GM19328 (cell line): ENCODE data around the gene UBE2R2.
"Not testable (repeated sequence)": the region's sequence is repeated elsewhere in the genome, so short reads cannot be mapped to it uniquely, and the experiment has no call there.

Source experiments
- ATAC-seq: cut with Tn5 transposase; IDR thresholded peaks from one replicate; pipeline ENCODE4 v1.9.1; 2021; ENCODE audit warnings: mild to moderate bottlenecking, moderate library complexity; ENCODE audit not compliant: unreplicated experiment

The UBE2R2 gene

GRCh38 chr9:33798545-33798944 is 18.4 kb upstream of the UBE2R2 start:
- ATAC-seq = no peak

GRCh38 chr9:33799928-33800704 is 16.8 kb upstream of the UBE2R2 start:
- ATAC-seq = no peak

- ATAC-seq = no peak
These were observed 16.1 kb upstream of the UBE2R2 start for GRCh38 chr9:33800886-33801285.

- not testable (repeated sequence) for ATAC-seq
These were observed 14.9 kb upstream of the UBE2R2 start for GRCh38 chr9:33801943-33802500.

- not testable (repeated sequence) for ATAC-seq
These were observed 12.8 kb upstream of the UBE2R2 start for GRCh38 chr9:33804196-33804595.

GRCh38 chr9:33807156-33807555 is 9.8 kb upstream of the UBE2R2 start:
- not testable (repeated sequence) for ATAC-seq

- ATAC-seq = not testable (repeated sequence)
These were observed 8.0 kb upstream of the UBE2R2 start for GRCh38 chr9:33808979-33809322.

GRCh38 chr9:33809506-33809905 is 7.5 kb upstream of the UBE2R2 start:
- no peak for ATAC-seq

- no peak for ATAC-seq
These were observed 3.0 kb upstream of the UBE2R2 start for GRCh38 chr9:33813712-33814641.

GRCh38 chr9:33815781-33816180 is 1.2 kb upstream of the UBE2R2 start:
- ATAC-seq = no peak

GRCh38 chr9:33817327-33818166 is 587 bp downstream of the UBE2R2 start:
- peak; percentile 15 for ATAC-seq

- ATAC-seq = no peak
These were observed 1.3 kb downstream of the UBE2R2 start for GRCh38 chr9:33818167-33818846.

- no peak for ATAC-seq
These were observed 2.0 kb downstream of the UBE2R2 start for GRCh38 chr9:33818847-33819500.

GRCh38 chr9:33820231-33820745 is 3.3 kb downstream of the UBE2R2 start:
- ATAC-seq = no peak

- no peak for ATAC-seq
These were observed 6.8 kb downstream of the UBE2R2 start for GRCh38 chr9:33823801-33824200.

- ATAC-seq = not testable (repeated sequence)
These were observed 10.3 kb downstream of the UBE2R2 start for GRCh38 chr9:33827285-33827684.

GRCh38 chr9:33829641-33830230 is 12.8 kb downstream of the UBE2R2 start:
- not testable (repeated sequence) for ATAC-seq

GRCh38 chr9:33835625-33836260 is 18.8 kb downstream of the UBE2R2 start:
- ATAC-seq = no peak
